Stomach (tissue), 9 donors: ENCODE data around the gene DLX4. TPM values are rescaled to one million over a fixed set of nuclear protein-coding genes. Genes with fewer than 3 reads are reported as not detected.

Experiments used
- DNase-seq, 2 donors: peaks; one replicate each; pipeline versions ENCODE4 v3.0.0 to v3.0.0-alpha.2; 2013 to 2019
- H3K27ac ChIP-seq, 5 donors: fragments of 200-600 bp in 4 of 5; sonication (generic) in 4 of 5; one replicate each; pipeline ENCODE4 v1.5.1; 2013 to 2019; ENCODE audit warnings: mild to moderate bottlenecking in 1 of 5, moderate library complexity in 1 of 5
- H3K27me3 ChIP-seq, 3 donors: fragments of 200-600 bp; sonication (generic); one replicate each; pipeline ENCODE4 v1.5.1; 2017 to 2019; ENCODE audit warnings: mixed run types in 1 of 3
- H3K36me3 ChIP-seq, 4 donors: fragments of 200-600 bp; sonication (generic); 1 replicate in 3 of 4; 2 replicates in 1 of 4; pipeline ENCODE4 v1.5.1; 2016 to 2019
- H3K4me1 ChIP-seq, 4 donors: fragments of 200-600 bp; sonication (generic); one replicate each; pipeline ENCODE4 v1.5.1; 2016 to 2019
- H3K4me3 ChIP-seq, 4 donors: fragments of 200-600 bp; sonication (generic) in 3 of 4; one replicate each; pipeline ENCODE4 v1.5.1; 2016 to 2019; ENCODE audit warnings: mild to moderate bottlenecking in 1 of 4
- H3K9me3 ChIP-seq, 4 donors: fragments of 200-600 bp; sonication (generic); one replicate each; pipeline ENCODE4 v1.5.1; 2016 to 2019
- EP300 ChIP-seq: sonication (generic); formaldehyde crosslinking; IDR thresholded peaks from one replicate; pipeline ENCODE4 v1.6.1; 2017; ENCODE audit warnings: antibody characterized with exemption
- POLR2A ChIP-seq, 4 donors: fragments of 450-650 bp; IDR thresholded peaks; one replicate each; pipeline ENCODE4 v1.6.1; 2016; ENCODE audit warnings: antibody characterized with exemption in 4 of 4, control low read depth in 2 of 4, mild to moderate bottlenecking in 1 of 4, moderate library complexity in 1 of 4
- POLR2AphosphoS5 ChIP-seq, 3 donors: sonication (generic); formaldehyde crosslinking; IDR thresholded peaks; one replicate each; pipeline ENCODE4 v1.6.1; 2016; ENCODE audit warnings: antibody characterized with exemption in 3 of 3
- WGBS, 5 donors: extraction: QIAGEN DNeasy Blood & Tissue Kit in 3 of 5; methylation state at CpG; one replicate each; pipeline versions ENCODE4 v1.1.5 to v1.1.7; 2013 to 2018; 5-methylcytosine and 5-hydroxymethylcytosine counted together
- intact Hi-C: fragments of 100-400 bp; cut with DNase I; formaldehyde crosslinking; loops from one replicate; pipeline ENCODE4 v1.15.1; 2023; ENCODE audit warnings: low total_unique reads
- polyA plus RNA-seq, 3 donors: library from polyadenylated mRNA; stranded (reverse); fragments of 200-250 nt; gene quantifications; one replicate each; pipeline ENCODE4 v1.2.3, GENCODE V29; 2013
- total RNA-seq, 5 donors: library from RNA; depleted of rRNA; stranded (reverse); fragments of >200 nt; gene quantifications; one replicate each; pipeline versions ENCODE4 v1.1.0 to v1.2.3, GENCODE V29; 2014 to 2016
- TF ChIP-seq, protein P1 (sequence below), 7 experiments: fragments of 450-650 bp in 4 of 7; fragments of 200-600 bp in 3 of 7; sonication (generic) in 3 of 7; IDR thresholded peaks; one replicate each; pipeline ENCODE4 v1.5.1; 2016 to 2019; ENCODE audit warnings: antibody characterized with exemption in 7 of 7, control low read depth in 2 of 7, mild to moderate bottlenecking in 1 of 7
- donor health status: healthy with polysubstance abuse.
- donor health status: Bipolar disorder and iron deficiency.
- donor health status: healthy.

Gene DLX4
- total and polyA plus RNA-seq, 8 donors: 0.31 to 0.40 TPM; not detected in 6

GRCh38 chr17:49942947-49943346 is 26.0 kb upstream of the DLX4 start:
- DNase-seq: no peak
- Histone ChIP-seq H3K4me1 (no peaks in the 10 kb centered on the region), H3K27me3 (peaks cover 0 to 98% (median 41%) of the 10 kb centered on the region in 3 donors), H3K4me3 (no peak overlapping the region), H3K36me3 (no peaks in the 10 kb centered on the region), H3K27ac (no peak overlapping the region), H3K9me3 (no peaks in the 10 kb centered on the region)
- TF ChIP-seq POLR2AphosphoS5 (IDR thresholded peaks at IDR 0.05) (no peak), EP300 (no peak), POLR2A (IDR thresholded peaks at IDR 0.05) (no peak)
- TF ChIP-seq, protein P1, sequence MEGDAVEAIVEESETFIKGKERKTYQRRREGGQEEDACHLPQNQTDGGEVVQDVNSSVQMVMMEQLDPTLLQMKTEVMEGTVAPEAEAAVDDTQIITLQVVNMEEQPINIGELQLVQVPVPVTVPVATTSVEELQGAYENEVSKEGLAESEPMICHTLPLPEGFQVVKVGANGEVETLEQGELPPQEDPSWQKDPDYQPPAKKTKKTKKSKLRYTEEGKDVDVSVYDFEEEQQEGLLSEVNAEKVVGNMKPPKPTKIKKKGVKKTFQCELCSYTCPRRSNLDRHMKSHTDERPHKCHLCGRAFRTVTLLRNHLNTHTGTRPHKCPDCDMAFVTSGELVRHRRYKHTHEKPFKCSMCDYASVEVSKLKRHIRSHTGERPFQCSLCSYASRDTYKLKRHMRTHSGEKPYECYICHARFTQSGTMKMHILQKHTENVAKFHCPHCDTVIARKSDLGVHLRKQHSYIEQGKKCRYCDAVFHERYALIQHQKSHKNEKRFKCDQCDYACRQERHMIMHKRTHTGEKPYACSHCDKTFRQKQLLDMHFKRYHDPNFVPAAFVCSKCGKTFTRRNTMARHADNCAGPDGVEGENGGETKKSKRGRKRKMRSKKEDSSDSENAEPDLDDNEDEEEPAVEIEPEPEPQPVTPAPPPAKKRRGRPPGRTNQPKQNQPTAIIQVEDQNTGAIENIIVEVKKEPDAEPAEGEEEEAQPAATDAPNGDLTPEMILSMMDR (IDR thresholded peaks at IDR 0.05): no peak
- WGBS, 5 donors: 75 to 88% (median 82%) methylated on average over 5 of the region's 5 CpGs
- intact Hi-C loops: no loop called here

GRCh38 chr17:49944273-49944870 is 24.6 kb upstream of the DLX4 start:
- TF ChIP-seq POLR2AphosphoS5 (IDR thresholded peaks at IDR 0.05): no peak
- TF ChIP-seq EP300: no peak
- TF ChIP-seq, protein P1 (IDR thresholded peaks at IDR 0.05): no peak
- TF ChIP-seq POLR2A (IDR thresholded peaks at IDR 0.05): no peak
- WGBS, 5 donors: 27 to 42% (median 28%) methylated on average over 14 to 26 of the region's 26 CpGs
- H3K36me3 ChIP-seq: no peaks in the 10 kb centered on the region
- no peak overlapping the region for H3K4me3 ChIP-seq
- H3K27ac ChIP-seq: no peak overlapping the region
- peaks cover 0 to 98% (median 38%) of the 10 kb centered on the region in 3 donors for H3K27me3 ChIP-seq
- intact Hi-C loops: no loop called here
- no peaks in the 10 kb centered on the region for H3K9me3 ChIP-seq
- peak in 1 of 2 donors; percentile 39 for DNase-seq
- H3K4me1 ChIP-seq: no peaks in the 10 kb centered on the region

DNA sequence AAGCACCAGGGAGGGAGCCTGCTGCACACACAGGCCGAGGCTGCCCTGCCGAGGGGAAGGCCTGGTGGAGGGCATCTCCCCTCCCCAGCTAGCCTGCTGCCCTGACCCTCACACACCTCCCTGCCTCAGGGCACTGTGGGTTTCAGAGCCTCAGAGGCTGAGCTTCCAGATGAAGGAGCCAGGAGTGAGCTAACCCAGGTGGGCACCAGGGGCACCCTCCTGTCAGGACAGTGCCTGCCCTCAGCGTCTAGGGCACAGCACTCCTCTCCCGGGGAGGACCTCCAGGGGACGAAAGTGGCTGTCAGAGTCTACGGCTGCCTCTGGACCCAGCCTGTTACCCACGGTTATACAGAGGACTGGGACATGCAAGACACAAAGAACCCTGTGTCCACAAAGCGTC is 22.8 kb upstream of the DLX4 start:
- no peaks in the 10 kb centered on the region for H3K9me3 ChIP-seq
- intact Hi-C loops: no loop called here
- no peaks in the 10 kb centered on the region for H3K36me3 ChIP-seq
- no peaks in the 10 kb centered on the region for H3K4me1 ChIP-seq
- H3K4me3 ChIP-seq: no peak overlapping the region
- DNase-seq: no peak
- no peak for TF ChIP-seq POLR2AphosphoS5 (IDR thresholded peaks at IDR 0.05)
- TF ChIP-seq, protein P1 (IDR thresholded peaks at IDR 0.05): no peak
- TF ChIP-seq EP300: no peak
- no peak for TF ChIP-seq POLR2A (IDR thresholded peaks at IDR 0.05)
- WGBS, 5 donors: 51 to 78% (median 70%) methylated on average over 8 of the region's 8 CpGs
- peaks cover 0 to 100% (median 46%) of the 10 kb centered on the region in 3 donors for H3K27me3 ChIP-seq
- H3K27ac ChIP-seq: no peak overlapping the region

- intact Hi-C loops: no loop called here
- Histone ChIP-seq H3K27ac (no peak overlapping the region), H3K4me3 (no peak overlapping the region), H3K9me3 (no peaks in the 10 kb centered on the region), H3K36me3 (no peaks in the 10 kb centered on the region), H3K27me3 (peaks cover 6 to 100% (median 51%) of the 10 kb centered on the region in 3 donors), H3K4me1 (no peaks in the 10 kb centered on the region)
- TF ChIP-seq, protein P1 (IDR thresholded peaks at IDR 0.05): no peak
- TF ChIP-seq EP300 (no peak), POLR2AphosphoS5 (IDR thresholded peaks at IDR 0.05) (no peak), POLR2A (IDR thresholded peaks at IDR 0.05) (no peak)
- no peak for DNase-seq
- WGBS, 5 donors: 64 to 81% (median 70%) methylated on average over 9 to 11 of the region's 11 CpGs
Measured at GRCh38 chr17:49946964-49947584, 21.9 kb upstream of the DLX4 start.
